ENCODE measurements around the gene IFNG-AS1.

IFNG-AS1 gene

DNA sequence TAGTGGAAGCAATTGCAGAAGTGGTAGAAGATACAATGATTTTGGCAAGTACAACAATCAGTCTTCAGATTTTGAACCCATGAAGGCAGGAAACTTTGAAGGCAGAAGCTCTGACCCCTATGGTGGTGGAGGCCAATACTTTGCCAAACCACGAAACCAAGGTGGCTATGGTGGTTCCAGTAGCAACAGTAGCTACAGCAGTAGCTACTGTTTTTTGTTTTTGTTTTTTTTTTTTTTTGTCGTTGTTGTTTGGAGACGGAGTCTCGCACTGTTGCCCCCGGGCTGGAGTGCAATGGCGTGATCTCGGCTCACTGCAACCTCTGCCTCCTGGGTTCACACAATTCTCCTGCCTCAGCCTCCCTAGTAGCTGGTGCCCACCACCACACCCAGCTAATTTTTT lies 47.4 kb downstream of the IFNG-AS1 start:
- DNase-seq: no peak

DNA sequence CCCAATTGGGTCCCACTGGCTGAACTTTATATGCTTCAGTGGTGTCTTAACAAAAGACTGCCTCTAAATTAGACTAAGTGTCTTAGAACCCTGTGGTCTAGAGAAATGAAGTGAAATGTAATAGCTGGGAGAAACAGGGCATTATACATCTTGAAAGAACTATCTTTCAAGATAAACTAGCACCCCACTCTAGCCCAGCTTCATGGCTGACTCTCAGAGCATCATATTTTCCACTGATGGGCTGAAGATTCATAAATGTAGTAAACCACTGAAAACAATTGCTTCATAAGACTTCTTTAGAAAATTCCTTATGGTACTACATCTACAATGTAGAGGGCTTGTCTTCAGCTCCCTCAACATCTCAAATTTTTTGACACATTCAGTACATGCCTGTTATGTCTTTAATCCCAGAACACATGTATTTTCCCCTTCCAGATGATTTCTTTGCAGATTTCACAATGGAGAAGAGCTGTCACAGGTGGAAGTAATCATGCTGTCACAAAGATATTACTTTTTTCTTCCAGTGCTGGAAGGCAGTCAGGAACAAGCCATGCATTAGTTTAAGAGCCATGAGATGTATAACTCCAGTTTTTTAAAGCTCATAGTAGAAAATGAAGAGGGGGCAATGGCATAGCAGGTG lies 48.5 kb downstream of the IFNG-AS1 start:
- no peak for DNase-seq

DNA sequence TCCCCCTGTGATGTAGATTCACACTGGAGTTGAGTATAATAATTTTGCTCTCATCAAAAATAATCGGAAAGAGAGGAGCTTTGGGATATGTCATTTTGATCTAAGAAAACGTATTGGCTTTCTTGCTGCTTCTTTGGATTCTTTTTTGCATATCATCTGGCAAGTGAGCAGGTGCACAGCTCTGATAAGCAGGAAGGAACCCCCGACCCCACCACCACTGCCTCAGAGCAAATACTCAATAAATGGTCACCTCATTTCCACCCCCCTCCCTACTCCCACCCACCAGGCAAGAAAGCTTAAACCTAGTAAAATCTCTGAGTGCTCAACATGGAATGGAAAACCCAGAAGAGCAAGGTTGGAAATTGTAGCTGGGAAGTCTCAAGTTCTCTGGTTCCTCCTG lies 49.4 kb downstream of the IFNG-AS1 start:
- DNase-seq: no peak

DNA sequence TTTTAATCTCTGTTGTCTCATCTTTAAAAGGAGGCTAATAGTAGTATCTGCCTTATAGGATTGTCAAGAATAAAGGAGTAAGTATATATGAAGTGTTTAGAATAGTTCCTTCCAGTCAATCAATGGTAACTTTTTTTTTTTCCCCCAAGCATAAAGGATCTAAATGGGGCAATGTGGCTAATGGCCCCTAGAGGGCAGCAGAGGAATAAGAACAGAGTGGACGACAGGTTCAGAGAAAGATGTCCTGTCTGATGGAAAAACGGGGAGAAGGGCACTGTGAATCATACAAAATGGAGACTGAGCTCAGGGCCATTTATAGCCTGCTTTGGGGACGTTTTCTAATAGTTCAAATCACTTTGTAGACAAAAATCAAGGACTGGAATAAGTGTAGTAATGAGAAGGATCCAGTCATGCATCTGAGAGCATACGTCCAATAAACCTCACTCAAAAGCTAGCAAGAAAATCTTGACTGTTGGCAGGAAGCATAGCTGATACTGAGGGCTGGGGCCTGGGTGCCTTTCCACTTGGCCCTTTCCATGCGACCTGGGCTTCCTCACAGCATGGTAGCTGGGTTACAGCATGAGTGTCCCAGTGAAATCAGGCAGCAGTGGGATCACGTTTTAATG lies 51.3 kb downstream of the IFNG-AS1 start:
- DNase-seq: peak in 47 of 58 donors; percentile 1 to 76 (median 22)

DNA sequence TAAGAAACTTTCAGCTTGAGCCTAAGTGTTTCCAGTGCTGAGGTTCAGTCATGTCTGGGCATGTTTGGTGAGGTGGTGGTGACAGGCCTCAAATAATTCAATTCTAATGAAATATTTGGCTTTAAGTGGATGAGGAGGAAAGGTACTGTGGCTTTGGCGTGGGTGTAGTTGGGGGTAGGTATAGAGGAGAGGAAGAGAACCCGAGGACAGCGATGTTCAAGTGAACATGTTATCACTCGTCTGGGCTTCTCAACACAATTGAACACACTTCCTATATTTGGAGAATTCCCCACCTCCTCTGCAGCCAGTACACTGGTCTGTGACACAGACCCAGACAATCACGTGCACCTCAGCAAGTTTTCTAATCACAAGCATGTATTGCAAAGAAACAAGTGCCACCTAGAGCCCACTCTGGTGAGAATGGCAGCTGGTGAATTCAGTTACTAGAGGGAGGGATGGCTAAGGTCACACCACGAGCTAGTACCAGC lies 53.0 kb downstream of the IFNG-AS1 start:
- no peak for DNase-seq

DNA sequence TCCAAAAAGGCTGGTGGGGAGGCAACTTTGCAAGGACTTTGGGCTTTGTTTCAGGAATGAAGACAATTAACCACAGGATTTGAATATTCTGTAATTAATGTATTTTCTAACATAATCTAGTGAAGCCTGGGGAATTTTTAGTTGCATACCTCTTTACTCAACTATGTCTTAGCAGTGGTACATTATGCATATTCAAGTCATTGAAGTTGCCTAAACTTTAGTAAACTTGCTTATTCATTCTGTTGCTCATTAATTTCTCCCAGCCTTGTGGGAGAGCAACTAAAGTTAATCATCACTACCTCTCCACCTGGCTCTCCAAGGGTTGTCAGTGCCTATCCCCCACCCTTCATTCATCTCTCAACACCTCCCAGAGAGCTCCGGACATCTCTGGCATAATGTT lies 54.2 kb downstream of the IFNG-AS1 start:
- no peak for DNase-seq

DNA sequence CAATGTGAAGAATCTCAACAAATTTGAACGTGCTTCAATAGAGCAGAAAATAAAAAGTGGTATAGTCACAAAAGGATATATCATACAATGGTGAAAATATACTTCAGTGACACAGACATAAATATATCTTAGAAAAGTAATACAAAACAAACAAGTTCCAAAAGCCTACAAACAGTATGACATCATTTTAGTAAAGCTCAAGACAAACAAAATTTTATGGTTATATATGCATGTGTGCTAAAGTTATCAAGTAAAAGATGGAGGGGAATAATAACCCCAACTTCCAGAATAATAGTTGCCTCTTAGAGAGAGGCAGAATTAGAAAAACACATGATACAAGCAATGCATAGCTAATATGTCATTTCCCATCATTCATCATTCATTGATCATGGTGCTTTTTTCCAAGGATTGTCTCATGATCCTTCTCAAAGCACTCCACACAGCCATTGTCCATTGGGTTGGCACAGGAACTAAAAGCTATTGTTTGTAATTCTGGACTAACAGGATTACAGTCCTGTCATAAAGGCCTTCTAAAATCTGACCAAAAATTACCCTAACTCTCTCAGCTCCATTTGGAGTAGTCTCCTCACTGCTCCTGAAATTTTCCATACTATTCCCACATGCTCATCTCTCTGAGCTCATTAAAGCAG lies 59.5 kb downstream of the IFNG-AS1 start:
- DNase-seq: peak in 1 of 58 donors; percentile 6

DNA sequence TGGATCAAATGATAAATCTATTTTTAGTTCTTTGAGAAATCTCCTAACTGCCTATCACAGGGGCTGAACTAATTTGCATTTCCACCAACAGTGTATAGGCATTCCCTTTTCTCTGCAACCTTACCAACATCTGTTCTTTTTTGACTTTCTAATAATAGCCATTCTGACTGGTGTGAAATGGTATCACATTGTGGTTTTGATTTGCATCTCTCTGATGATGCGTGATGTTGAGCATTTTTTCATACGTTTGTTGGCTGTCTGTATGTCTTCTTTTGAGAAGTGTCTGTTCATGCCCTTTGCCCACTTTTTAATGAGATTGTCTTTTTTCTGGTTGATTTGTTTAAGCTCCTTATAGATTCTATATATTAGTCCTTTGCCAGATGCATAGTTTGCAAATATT lies 67.1 kb downstream of the IFNG-AS1 start:
- DNase-seq: no peak

DNA sequence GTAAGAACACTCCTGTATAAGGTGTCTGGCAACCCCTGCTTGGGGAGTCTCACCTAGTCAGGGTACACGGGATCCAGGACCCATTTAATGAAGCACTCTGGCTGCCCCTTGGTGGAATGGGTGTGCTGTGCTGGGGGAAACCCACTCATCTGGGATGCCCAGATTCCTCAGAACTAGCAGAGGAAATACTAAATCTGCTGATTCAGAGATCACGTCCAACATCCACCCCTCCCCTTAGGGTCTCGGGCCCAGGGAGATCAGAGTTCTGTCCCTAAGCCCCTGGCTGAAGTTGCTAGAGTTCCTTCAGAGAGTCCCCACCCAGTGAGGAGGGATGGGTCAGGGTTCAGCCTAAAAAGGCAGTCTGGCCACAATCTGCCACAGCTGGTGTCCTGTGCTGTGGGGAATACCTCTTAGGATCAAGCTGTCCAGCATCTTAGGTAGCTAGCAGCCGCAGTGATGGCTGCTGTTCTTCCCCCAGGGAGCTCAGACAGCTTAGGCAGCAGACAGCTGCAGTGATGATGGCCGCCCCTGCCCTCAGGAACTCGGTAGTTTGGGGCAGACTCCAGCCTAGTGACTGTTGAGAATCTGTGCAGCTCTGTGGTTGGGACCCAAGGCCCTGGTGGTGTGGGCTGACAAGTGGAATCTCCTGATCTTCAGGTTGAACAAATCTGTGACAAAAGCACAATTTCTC lies 74.8 kb downstream of the IFNG-AS1 start:
- DNase-seq: no peak

DNA sequence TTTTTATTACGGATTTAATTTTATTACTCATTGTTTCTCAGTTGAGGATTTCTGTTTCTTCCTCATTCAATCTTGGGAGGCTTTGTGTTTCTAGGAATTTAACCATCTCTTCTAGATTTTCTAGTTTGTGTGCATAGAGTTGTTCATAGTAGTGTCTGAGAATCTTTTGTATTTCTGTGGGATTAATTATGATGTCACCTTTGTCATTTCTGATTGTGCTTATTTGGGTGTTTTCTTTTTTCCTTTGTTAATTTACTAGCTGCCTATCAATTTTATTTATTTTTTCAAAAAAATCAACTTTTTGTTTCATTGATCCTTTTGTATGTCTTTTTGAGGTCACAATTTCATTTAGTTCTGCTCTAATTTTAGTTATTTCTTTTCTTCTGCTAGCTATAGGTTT lies 75.9 kb downstream of the IFNG-AS1 start:
- no peak for DNase-seq

DNA sequence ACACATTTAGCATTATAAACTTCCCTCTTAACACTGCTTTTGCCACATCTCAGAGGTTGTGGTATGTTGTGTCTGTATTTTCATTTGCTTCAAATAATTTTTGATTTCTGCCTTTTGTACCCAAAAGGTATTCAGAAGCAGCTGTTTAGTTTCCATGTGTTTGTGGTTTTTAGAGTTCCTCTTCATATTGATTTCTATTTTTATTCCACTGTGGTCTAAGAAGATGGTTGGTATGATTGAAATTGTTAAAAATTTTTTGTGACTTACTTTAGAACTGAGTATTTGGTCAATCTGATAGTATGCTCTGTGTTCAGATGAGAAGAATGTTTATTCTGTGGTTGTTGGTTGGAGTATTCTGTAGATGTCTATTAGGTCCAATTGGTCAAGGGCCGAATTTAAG lies 76.4 kb downstream of the IFNG-AS1 start:
- DNase-seq: no peak

DNA sequence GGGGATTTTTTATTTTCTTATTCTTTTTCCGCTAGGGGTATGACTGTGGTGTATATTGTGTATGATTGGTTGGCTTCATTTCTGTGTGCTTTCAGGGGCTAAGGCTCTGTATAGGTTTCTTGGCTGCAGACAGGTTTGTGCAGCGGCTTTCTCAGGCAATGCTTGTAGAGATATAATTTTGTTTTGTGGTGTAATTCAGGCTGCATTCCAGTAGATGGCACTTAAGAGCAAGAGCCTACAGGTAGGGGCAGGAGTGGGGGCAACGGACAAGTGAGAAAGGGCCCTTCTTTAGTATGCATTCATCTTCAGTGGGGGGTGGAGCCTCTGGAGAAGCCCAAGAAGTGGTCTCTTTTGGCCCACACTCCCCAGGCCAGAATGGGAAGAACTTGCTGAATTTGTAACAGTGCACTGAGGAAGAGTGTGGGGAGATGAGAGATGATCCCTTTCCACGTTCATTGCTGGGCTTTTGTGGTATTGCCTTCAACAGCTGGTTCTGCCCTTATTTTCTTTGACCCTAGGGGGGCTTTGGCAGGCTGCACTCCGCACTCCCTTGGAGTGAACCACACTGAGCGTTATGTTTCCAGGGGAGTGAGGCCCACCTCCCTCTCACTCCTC lies 78.6 kb downstream of the IFNG-AS1 start:
- no peak for DNase-seq

DNA sequence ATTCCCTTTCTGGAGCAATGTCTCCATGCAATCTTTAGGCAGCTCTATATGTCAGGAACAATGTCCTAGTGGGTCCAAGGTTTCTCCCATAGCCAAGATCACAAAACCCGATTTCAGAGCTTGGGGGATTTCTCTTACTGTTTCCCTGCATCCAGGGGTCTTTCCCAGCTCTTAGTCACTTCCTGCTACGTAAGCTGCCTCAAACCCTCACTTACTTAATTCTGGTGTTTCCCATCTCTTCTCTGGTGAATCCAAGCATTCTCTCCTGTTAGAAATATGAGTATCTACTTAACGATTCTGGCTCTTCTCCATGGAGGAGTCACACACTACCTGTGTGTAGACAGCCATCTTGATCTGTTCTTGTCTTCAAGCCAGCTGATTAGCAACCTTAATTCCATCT lies 80.0 kb downstream of the IFNG-AS1 start:
- no peak for DNase-seq
